K562 (cell line): Measurements from ENCODE around the gene ERC2. TPM values are rescaled to one million over a fixed set of nuclear protein-coding genes. Genes with fewer than 3 reads are reported as not detected.

Experiments used
- CBFA2T2 ChIP-seq: fragments of 450-650 bp; conservative IDR thresholded peaks from 2 replicates; pipeline ENCODE4 v1.6.1; 2017; ENCODE audit warnings: mild to moderate bottlenecking
- CTCFL ChIP-seq: IDR thresholded peaks from 2 replicates; pipeline ENCODE4 v1.6.1; 2011; ENCODE audit warnings: borderline replicate concordance, low read depth, mild to moderate bottlenecking, moderate library complexity, low read length; ENCODE audit not compliant: insufficient read depth, poor library complexity, severe bottlenecking
- GMEB1 ChIP-seq: fragments of 250-450 bp; sonication (Bioruptor Pico); IDR thresholded peaks from 2 replicates; pipeline ENCODE4 v1.4.0; 2020; ENCODE audit warnings: mild to moderate bottlenecking
- ID3 ChIP-seq, 2 experiments: fragments of 250-450 bp in 1 of 2; fragments of 450-650 bp in 1 of 2; sonication (Bioruptor Pico) in 1 of 2; IDR thresholded peaks; 2 replicates each; pipeline versions ENCODE4 v1.6.1 to v1.8.0; 2016 to 2021; ENCODE audit warnings: mild to moderate bottlenecking in 2 of 2, moderate library complexity in 2 of 2, missing compliant biosample characterization in 1 of 2, missing genetic modification characterization in 1 of 2
- IRF1 ChIP-seq: sonication (generic); formaldehyde crosslinking; IDR thresholded peaks from 2 replicates; pipeline ENCODE4 v1.8.0; 2022; ENCODE audit warnings: missing genetic modification reagents, mild to moderate bottlenecking, borderline replicate concordance
- RBM25 ChIP-seq: fragments of 200-400 bp; formaldehyde crosslinking; IDR thresholded peaks from 2 replicates; pipeline ENCODE4 v1.6.1; 2018; ENCODE audit warnings: low read length, low read depth, moderate library complexity; ENCODE audit not compliant: severe bottlenecking
- SOX6 ChIP-seq: fragments of 450-650 bp; IDR thresholded peaks from 2 replicates; pipeline ENCODE4 v1.6.1; 2014; ENCODE audit warnings: mild to moderate bottlenecking
- STAT5B ChIP-seq: fragments of 250-450 bp; sonication (Bioruptor Pico); IDR thresholded peaks from 2 replicates; pipeline ENCODE4 v1.8.0; 2021; ENCODE audit warnings: mild to moderate bottlenecking, inconsistent platforms
- ZNF143 ChIP-seq: sonication (generic); formaldehyde crosslinking; IDR thresholded peaks from 2 replicates; pipeline ENCODE4 v1.9.0; 2022; ENCODE audit warnings: mild to moderate bottlenecking, missing genetic modification reagents
- polyA plus RNA-seq, 8 experiments: library from polyadenylated mRNA; depleted of rRNA in 4 of 8; stranded (reverse) in 5 of 8; unstranded in 3 of 8; fragments of >200 nt; fragmentation: Nextera tagmentation in 2 of 8; fragmentation: Illumina TruSeq in 1 of 8; extraction: Ambion mirVana in 2 of 8; extraction: Trizol in 1 of 8; gene quantifications; 2 replicates each; pipeline versions ENCODE4 v1.2.1 to v1.2.3, GENCODE V29; 2011 to 2014; ENCODE audit warnings: inconsistent platforms in 1 of 8, missing spikeins in 1 of 8
- total RNA-seq, 7 experiments: library from RNA; depleted of rRNA in 6 of 7; stranded (reverse); fragments of >200 nt in 6 of 7; fragmentation: Illumina TruSeq in 2 of 7; extraction: Trizol in 2 of 7; gene quantifications; 2 replicates each; pipeline versions ENCODE4 v1.2.1 to v1.2.3, GENCODE V29; 2011 to 2021; ENCODE audit warnings: low replicate concordance in 1 of 7

Gene ERC2
- total and polyA plus RNA-seq, 9 of the 15 experiments (the other 6 are each of a cell fraction or from before 2014, with no cell fraction given) = 0.04 to 0.18 (median 0.07) TPM; not detected in 2

GRCh38 chr3:55555873-55556618, 912.2 kb downstream of the ERC2 start (continued):
- TF ChIP-seq GMEB1 (CRISPR knock-in tag) (no peak), ID3 (CRISPR knock-in tag; IDR thresholded peaks at IDR 0.05) (no peak), ID3 (tag; IDR thresholded peaks at IDR 0.05) (no peak), SOX6 (no peak), IRF1 (no peak), CTCFL (no peak), CBFA2T2 (no peak), ZNF143 (CRISPR knock-in tag) (no peak), STAT5B (CRISPR knock-in tag) (no peak), RBM25 (no peak)
- TF ChIP-seq, all 486 proteins: peak for 0
